ENCODE measurements around the gene ACP2. TPM values are rescaled to one million over a fixed set of nuclear protein-coding genes. Genes with fewer than 3 reads are reported as not detected.

ACP2 gene
- total and polyA plus RNA-seq, 9 donors = 14.7 to 25.5 (median 18.7) TPM

DNA sequence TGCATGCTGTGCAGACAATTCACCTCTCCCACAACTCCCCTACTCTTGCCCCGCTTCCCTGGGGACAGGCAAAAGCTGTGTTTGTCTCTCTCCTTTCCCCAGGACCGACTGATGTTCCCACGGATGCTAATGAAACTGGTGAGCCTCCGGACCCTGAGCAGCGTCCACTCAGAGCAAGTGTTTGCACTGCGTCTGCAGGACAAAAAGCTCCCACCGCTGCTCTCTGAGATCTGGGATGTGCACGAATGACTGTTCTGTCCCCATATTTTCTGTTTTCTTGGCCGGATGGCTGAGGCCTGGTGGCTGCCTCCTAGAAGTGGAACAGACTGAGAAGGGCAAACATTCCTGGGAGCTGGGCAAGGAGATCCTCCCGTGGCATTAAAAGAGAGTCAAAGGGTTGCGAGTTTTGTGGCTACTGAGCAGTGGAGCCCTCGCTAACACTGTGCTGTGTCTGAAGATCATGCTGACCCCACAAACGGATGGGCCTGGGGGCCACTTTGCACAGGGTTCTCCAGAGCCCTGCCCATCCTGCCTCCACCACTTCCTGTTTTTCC, 19.9 kb upstream of the ACP2 start:
- H3K27me3 ChIP-seq = no peaks in the 10 kb centered on the region
- peak overlapping the region; percentile 80 to 98 for H3K27ac ChIP-seq
- intact Hi-C loops (cut with DNase I) = loop anchor here in 2 of 4 donors (5.0 to 10.0 kb wide), 2 partner anchors 86 to 91 kb away; partner anchors contain the start of genes ARFGAP2 (in 1 of the 2) and MYBPC3 (in 1 of the 2)
- peaks cover 1% of the 10 kb centered on the region for H3K4me1 ChIP-seq (ENCODE audit: insufficient read depth)
- no peak for DNase-seq
- WGBS, 3 donors = 31 to 49% (median 32%) methylated on average over 13 of the region's 13 CpGs
- TF ChIP-seq EP300 (IDR thresholded peaks at IDR 0.05) (no peak), POLR2A (IDR thresholded peaks at IDR 0.05) (no peak)
- TF ChIP-seq, protein P1, sequence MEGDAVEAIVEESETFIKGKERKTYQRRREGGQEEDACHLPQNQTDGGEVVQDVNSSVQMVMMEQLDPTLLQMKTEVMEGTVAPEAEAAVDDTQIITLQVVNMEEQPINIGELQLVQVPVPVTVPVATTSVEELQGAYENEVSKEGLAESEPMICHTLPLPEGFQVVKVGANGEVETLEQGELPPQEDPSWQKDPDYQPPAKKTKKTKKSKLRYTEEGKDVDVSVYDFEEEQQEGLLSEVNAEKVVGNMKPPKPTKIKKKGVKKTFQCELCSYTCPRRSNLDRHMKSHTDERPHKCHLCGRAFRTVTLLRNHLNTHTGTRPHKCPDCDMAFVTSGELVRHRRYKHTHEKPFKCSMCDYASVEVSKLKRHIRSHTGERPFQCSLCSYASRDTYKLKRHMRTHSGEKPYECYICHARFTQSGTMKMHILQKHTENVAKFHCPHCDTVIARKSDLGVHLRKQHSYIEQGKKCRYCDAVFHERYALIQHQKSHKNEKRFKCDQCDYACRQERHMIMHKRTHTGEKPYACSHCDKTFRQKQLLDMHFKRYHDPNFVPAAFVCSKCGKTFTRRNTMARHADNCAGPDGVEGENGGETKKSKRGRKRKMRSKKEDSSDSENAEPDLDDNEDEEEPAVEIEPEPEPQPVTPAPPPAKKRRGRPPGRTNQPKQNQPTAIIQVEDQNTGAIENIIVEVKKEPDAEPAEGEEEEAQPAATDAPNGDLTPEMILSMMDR (IDR thresholded peaks at IDR 0.05) = no peak
- no peaks in the 10 kb centered on the region for H3K9me3 ChIP-seq
- peak overlapping the region; percentile 88 for H3K4me3 ChIP-seq
- no peaks in the 10 kb centered on the region for H3K36me3 ChIP-seq

DNA sequence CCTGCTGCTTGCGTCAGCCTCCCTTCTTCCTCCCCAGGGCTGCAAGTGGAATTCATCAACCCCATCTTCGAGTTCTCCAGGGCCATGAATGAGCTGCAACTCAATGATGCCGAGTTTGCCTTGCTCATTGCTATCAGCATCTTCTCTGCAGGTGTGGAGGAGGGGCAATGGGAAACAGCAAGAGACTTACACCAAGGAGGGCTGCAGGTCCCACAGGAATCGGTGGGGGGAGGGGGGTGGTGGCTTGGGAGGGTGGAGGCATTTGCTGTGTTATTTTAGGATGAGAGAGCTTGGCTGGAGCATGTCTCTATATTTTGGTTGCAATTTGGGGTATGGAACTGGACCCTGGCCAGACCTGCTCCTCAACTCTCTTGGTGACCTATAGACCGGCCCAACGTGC, 19.3 kb upstream of the ACP2 start:
- intact Hi-C loops (cut with DNase I) = loop anchor here in 2 of 4 donors (5.0 to 10.0 kb wide), 2 partner anchors 87 to 91 kb away; partner anchors contain the start of genes ARFGAP2 (in 1 of the 2) and MYBPC3 (in 1 of the 2)
- Histone ChIP-seq H3K27ac (no peak overlapping the region), H3K9me3 (no peaks in the 10 kb centered on the region), H3K27me3 (no peaks in the 10 kb centered on the region), H3K4me1 (ENCODE audit: insufficient read depth) (peaks cover 1% of the 10 kb centered on the region), H3K36me3 (no peaks in the 10 kb centered on the region), H3K4me3 (no peak overlapping the region)
- WGBS, 3 donors = 64 to 68% (median 67%) methylated on average over 6 of the region's 6 CpGs
- TF ChIP-seq, protein P1 (IDR thresholded peaks at IDR 0.05) = no peak
- TF ChIP-seq POLR2A (IDR thresholded peaks at IDR 0.05) (no peak), EP300 (IDR thresholded peaks at IDR 0.05) (no peak)
- DNase-seq = no peak

DNA sequence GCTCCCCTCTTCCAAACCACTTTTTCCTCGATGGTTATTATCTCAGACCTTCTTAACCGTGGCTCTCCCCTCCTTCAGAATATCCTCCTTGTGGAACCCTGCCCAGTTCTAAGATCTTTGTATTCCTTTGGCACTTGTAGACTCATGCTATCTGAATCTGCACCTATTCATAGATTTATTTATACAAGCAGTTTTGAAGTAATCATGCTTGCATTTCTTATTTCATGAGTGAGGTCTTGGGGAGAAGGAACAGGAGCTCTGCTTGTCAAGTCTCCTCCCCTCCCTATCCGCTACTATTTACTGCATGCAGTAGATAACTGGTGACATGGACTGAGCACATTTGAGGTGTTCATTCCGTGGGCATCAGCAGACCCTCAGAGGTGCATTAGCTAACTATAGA, 15.9 kb upstream of the ACP2 start:
- Histone ChIP-seq H3K9me3 (no peaks in the 10 kb centered on the region), H3K4me1 (ENCODE audit: insufficient read depth) (no peaks in the 10 kb centered on the region), H3K27me3 (no peaks in the 10 kb centered on the region), H3K27ac (no peak overlapping the region), H3K4me3 (no peak overlapping the region), H3K36me3 (no peaks in the 10 kb centered on the region)
- no peak for DNase-seq
- TF ChIP-seq POLR2A (IDR thresholded peaks at IDR 0.05) (no peak), EP300 (IDR thresholded peaks at IDR 0.05) (no peak)
- TF ChIP-seq, protein P1 (IDR thresholded peaks at IDR 0.05) = no peak
- 64 to 70% (median 69%) methylated on average over 4 of the region's 4 CpGs for WGBS, 3 donors
- intact Hi-C loops (cut with DNase I) = loop anchor here in 1 of 4 donors (5.0 to 10.0 kb wide), 2 partner anchors 47 to 90 kb away; partner anchors contain the start of gene MYBPC3

DNA sequence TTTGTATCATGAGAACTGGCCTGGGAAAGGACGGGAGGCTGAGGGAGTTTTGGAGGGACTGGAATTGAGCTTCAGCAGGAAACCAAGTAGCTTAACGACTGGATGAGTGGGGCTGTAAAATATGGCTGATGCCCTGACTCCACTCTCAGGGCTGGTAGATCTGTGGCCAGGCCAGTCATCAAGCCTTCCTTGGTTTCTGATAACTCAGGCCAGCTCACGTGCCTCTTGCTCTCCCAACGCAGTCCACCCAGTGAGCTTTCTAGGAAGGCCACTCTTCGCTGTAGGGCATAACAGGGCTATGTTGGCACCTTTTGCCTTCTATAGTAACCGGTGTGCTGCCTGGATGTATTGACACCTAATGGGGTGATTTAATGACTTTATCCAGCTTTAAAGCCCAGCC, 15.5 kb upstream of the ACP2 start:
- no peaks in the 10 kb centered on the region for H3K4me1 ChIP-seq (ENCODE audit: insufficient read depth)
- H3K36me3 ChIP-seq = no peaks in the 10 kb centered on the region
- 87 to 89% (median 88%) methylated on average over 6 of the region's 6 CpGs for WGBS, 3 donors
- intact Hi-C loops (cut with DNase I) = loop anchor here in 1 of 4 donors (5.0 to 10.0 kb wide), 2 partner anchors 47 to 91 kb away; partner anchors contain the start of gene MYBPC3
- TF ChIP-seq, protein P1 (IDR thresholded peaks at IDR 0.05) = no peak
- no peak for TF ChIP-seq EP300 (IDR thresholded peaks at IDR 0.05)
- TF ChIP-seq POLR2A (IDR thresholded peaks at IDR 0.05) = no peak
- no peak for DNase-seq
- no peaks in the 10 kb centered on the region for H3K9me3 ChIP-seq
- H3K4me3 ChIP-seq = no peak overlapping the region
- H3K27me3 ChIP-seq = no peaks in the 10 kb centered on the region
- no peak overlapping the region for H3K27ac ChIP-seq
